H9 (cell line): ENCODE data around the gene PPP1R3C. TPM values are rescaled to one million over a fixed set of nuclear protein-coding genes. Genes with fewer than 3 reads are reported as not detected.

Source experiments
- DNase-seq: peaks from one replicate; pipeline ENCODE4 v3.0.0-alpha.2; 2017
- H2AFZ ChIP-seq: one replicate; pipeline ENCODE4 v1.6.1; 2013; ENCODE audit warnings: mild to moderate bottlenecking, low read length, control low read depth, moderate library complexity
- H2AK5ac ChIP-seq: 2 replicates; pipeline ENCODE4 v1.6.1; 2013; ENCODE audit warnings: low read length, control low read depth, mixed read lengths; ENCODE audit not compliant: insufficient read length
- H2BK120ac ChIP-seq: one replicate; pipeline ENCODE4 v1.6.1; 2013; ENCODE audit warnings: low read depth, mild to moderate bottlenecking, low read length, control low read depth, inconsistent platforms; ENCODE audit not compliant: poor library complexity, severe bottlenecking
- H2BK12ac ChIP-seq: 2 replicates; pipeline ENCODE4 v1.6.1; 2013; ENCODE audit warnings: low read length, control low read depth, mixed read lengths, low read depth; ENCODE audit not compliant: insufficient read length
- H2BK15ac ChIP-seq: 2 replicates; pipeline ENCODE4 v1.6.1; 2013; ENCODE audit warnings: low read depth, low read length, control low read depth
- H2BK20ac ChIP-seq: one replicate; pipeline ENCODE4 v1.6.1; 2013; ENCODE audit warnings: low read depth, mild to moderate bottlenecking, low read length, control low read depth, inconsistent platforms; ENCODE audit not compliant: poor library complexity, severe bottlenecking
- H2BK5ac ChIP-seq: 2 replicates; pipeline ENCODE4 v1.6.1; 2013; ENCODE audit warnings: low read length, control low read depth, mixed read lengths; ENCODE audit not compliant: insufficient read length
- H3K14ac ChIP-seq: 2 replicates; pipeline ENCODE4 v1.6.1; 2013; ENCODE audit warnings: low read length, control low read depth; ENCODE audit not compliant: insufficient read depth
- H3K18ac ChIP-seq: 2 replicates; pipeline ENCODE4 v1.6.1; 2013; ENCODE audit warnings: low read depth, mild to moderate bottlenecking, mixed read lengths, low read length, control low read depth; ENCODE audit not compliant: insufficient read length
- H3K23ac ChIP-seq: 2 replicates; pipeline ENCODE4 v1.6.1; 2013; ENCODE audit warnings: low read length, control low read depth, mixed read lengths, low read depth; ENCODE audit not compliant: insufficient read length
- H3K23me2 ChIP-seq: 2 replicates; pipeline ENCODE4 v1.6.1; 2013; ENCODE audit warnings: low read depth, mild to moderate bottlenecking, mixed read lengths, low read length, control low read depth; ENCODE audit not compliant: insufficient read length, poor library complexity, severe bottlenecking
- H3K27ac ChIP-seq: 2 replicates; pipeline ENCODE4 v1.5.1; 2013; ENCODE audit warnings: low read length, control low read depth, mixed read lengths, low read depth; ENCODE audit not compliant: insufficient read length
- H3K27me3 ChIP-seq: 2 replicates; pipeline ENCODE4 v1.6.1; 2013; ENCODE audit warnings: low read length, control low read depth, inconsistent platforms; ENCODE audit not compliant: insufficient read depth
- H3K4ac ChIP-seq: 2 replicates; pipeline ENCODE4 v1.6.1; 2013; ENCODE audit warnings: low read depth, mild to moderate bottlenecking, control low read depth, inconsistent platforms, low read length, moderate library complexity
- H3K4me1 ChIP-seq: 2 replicates; pipeline ENCODE4 v1.6.1; 2013; ENCODE audit warnings: low read length, control low read depth, inconsistent platforms; ENCODE audit not compliant: insufficient read depth
- H3K4me2 ChIP-seq: 2 replicates; pipeline ENCODE4 v1.6.1; 2013; ENCODE audit warnings: low read length, control low read depth, mixed read lengths; ENCODE audit not compliant: insufficient read length, insufficient read depth
- H3K56ac ChIP-seq: 2 replicates; pipeline ENCODE4 v1.6.1; 2013; ENCODE audit warnings: low read depth, mild to moderate bottlenecking, mixed read lengths, low read length, control low read depth; ENCODE audit not compliant: insufficient read length
- H3K79me1 ChIP-seq: 2 replicates; pipeline ENCODE4 v1.6.1; 2013; ENCODE audit warnings: low read depth, mild to moderate bottlenecking, moderate library complexity, low read length, control low read depth, inconsistent platforms; ENCODE audit not compliant: insufficient read depth, poor library complexity, severe bottlenecking
- H3K79me2 ChIP-seq: 2 replicates; pipeline ENCODE4 v1.6.1; 2013; ENCODE audit warnings: low read length, control low read depth, inconsistent platforms; ENCODE audit not compliant: insufficient read depth
- H3K9ac ChIP-seq: 2 replicates; pipeline ENCODE4 v1.6.1; 2013; ENCODE audit warnings: low read length, control low read depth, mixed read lengths; ENCODE audit not compliant: insufficient read length; ENCODE audit errors: extremely low read depth
- H3K9me3 ChIP-seq: one replicate; pipeline ENCODE4 v1.6.1; 2013; ENCODE audit warnings: low read depth, low read length, inconsistent platforms; ENCODE audit not compliant: control insufficient read depth
- H3T11ph ChIP-seq: one replicate; pipeline ENCODE4 v1.6.1; 2013; ENCODE audit warnings: mild to moderate bottlenecking, low read length, control low read depth, inconsistent platforms
- H4K20me1 ChIP-seq: one replicate; pipeline ENCODE4 v1.6.1; 2013; ENCODE audit not compliant: control insufficient read depth, insufficient read length, insufficient read depth
- H4K5ac ChIP-seq: 2 replicates; pipeline ENCODE4 v1.6.1; 2013; ENCODE audit warnings: low read depth, mild to moderate bottlenecking, mixed read lengths, low read length, control low read depth; ENCODE audit not compliant: insufficient read length
- H4K8ac ChIP-seq: replicated peaks from 2 replicates; pipeline ENCODE4 v1.6.1; 2013; ENCODE audit warnings: low read length, control low read depth, mixed read lengths, low read depth; ENCODE audit not compliant: insufficient read length
- H4K91ac ChIP-seq: 2 replicates; pipeline ENCODE4 v1.6.1; 2013; ENCODE audit warnings: low read depth, mild to moderate bottlenecking, moderate library complexity, mixed read lengths, low read length, control low read depth; ENCODE audit not compliant: insufficient read length
- H3K27ac Mint-ChIP-seq, 3 experiments: 2 replicates in 2 of 3; 3 replicates in 1 of 3; pipeline ENCODE4 v1.8.0; 2020 to 2021; ENCODE audit warnings: mixed read lengths in 3 of 3, mild to moderate bottlenecking in 1 of 3, moderate library complexity in 1 of 3
- H3K27me3 Mint-ChIP-seq: 2 replicates; pipeline ENCODE4 v1.8.0; 2021; ENCODE audit warnings: low read depth, mild to moderate bottlenecking, moderate library complexity, mixed read lengths
- H3K36me3 Mint-ChIP-seq, 3 experiments: 2 replicates in 2 of 3; 3 replicates in 1 of 3; pipeline ENCODE4 v1.8.0; 2020 to 2021; ENCODE audit warnings: low read depth in 3 of 3, mixed read lengths in 3 of 3; ENCODE audit not compliant: insufficient read depth in 1 of 3
- H3K4me1 Mint-ChIP-seq, 2 experiments: 2 replicates each; pipeline ENCODE4 v1.8.0; 2020; ENCODE audit warnings: mixed read lengths in 2 of 2
- H3K4me3 Mint-ChIP-seq, 2 experiments: 2 replicates in 1 of 2; 3 replicates in 1 of 2; pipeline ENCODE4 v1.8.0; 2020 to 2021; ENCODE audit warnings: mild to moderate bottlenecking in 2 of 2, mixed read lengths in 2 of 2, moderate library complexity in 1 of 2
- H3K9me3 Mint-ChIP-seq, 2 experiments: 2 replicates in 1 of 2; 3 replicates in 1 of 2; pipeline ENCODE4 v1.8.0; 2020; ENCODE audit warnings: mild to moderate bottlenecking in 2 of 2, mixed read lengths in 2 of 2, moderate library complexity in 1 of 2
- WGBS: extraction: QIAGEN DNeasy Blood & Tissue Kit; methylation state at CpG from one replicate; pipeline ENCODE4 v1.1.7; 2013; ENCODE audit warnings: missing lambda C conversion rate, low lambda C conversion rate, mixed read lengths; ENCODE audit not compliant: insufficient read length; ENCODE audit errors: extremely low coverage; 5-methylcytosine and 5-hydroxymethylcytosine counted together
- total RNA-seq: library from RNA; stranded (reverse); gene quantifications from 2 replicates; pipeline ENCODE4 v1.2.1, GENCODE V29; 2021
- TF ChIP-seq, protein P1 (sequence below): fragments of 200-600 bp; sonication (generic); conservative IDR thresholded peaks from 3 replicates; pipeline ENCODE4 v1.8.0; 2021; ENCODE audit warnings: antibody characterized with exemption, mild to moderate bottlenecking

Gene PPP1R3C
- total RNA-seq, 1 experiment from 2014 or later: 1.2 TPM

DNA sequence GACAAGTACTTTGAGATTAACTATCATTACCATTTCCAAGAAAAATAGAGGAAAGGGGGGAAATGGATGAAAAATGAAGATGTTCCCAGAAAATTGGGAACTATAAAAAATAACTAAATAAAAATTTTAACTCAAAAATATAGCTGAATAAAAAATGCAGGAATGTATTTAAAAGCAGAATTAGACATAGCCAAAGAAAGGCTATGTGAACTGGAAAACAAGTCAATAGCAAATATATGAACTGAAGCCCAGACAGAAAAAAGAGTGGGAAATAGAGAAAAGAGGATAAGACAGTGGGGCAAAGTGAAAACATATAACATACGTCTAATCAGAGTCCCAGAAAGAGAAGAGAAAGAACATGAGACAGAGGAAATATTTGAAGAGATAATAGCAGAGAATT, 10.3 kb downstream of the PPP1R3C start:
- H4K20me1 ChIP-seq: no peaks in the 10 kb centered on the region
- no peak overlapping the region for H2BK12ac ChIP-seq
- H2BK120ac ChIP-seq: no peak overlapping the region
- H3K4me3 Mint-ChIP-seq: no peak overlapping the region
- no peaks in the 10 kb centered on the region for H3K9me3 ChIP-seq
- no peaks in the 10 kb centered on the region for H3K23me2 ChIP-seq
- H2BK20ac ChIP-seq: no peak overlapping the region
- H4K91ac ChIP-seq: no peak overlapping the region
- no peak overlapping the region for H2BK5ac ChIP-seq
- H3K18ac ChIP-seq: no peak overlapping the region
- H4K5ac ChIP-seq: no peak overlapping the region
- no peak overlapping the region for H3K9ac ChIP-seq
- no peak for DNase-seq
- no peak overlapping the region for H3K4me2 ChIP-seq
- H2AFZ ChIP-seq: no peak overlapping the region
- H3K9me3 Mint-ChIP-seq: peaks cover 8 to 19% of the 10 kb centered on the region in 2 experiments
- H3K4me1 ChIP-seq: no peaks in the 10 kb centered on the region
- H3K27me3 ChIP-seq: no peaks in the 10 kb centered on the region
- H3T11ph ChIP-seq: no peak overlapping the region
- no peaks in the 10 kb centered on the region for H3K79me2 ChIP-seq
- H3K79me1 ChIP-seq: no peaks in the 10 kb centered on the region
- H2BK15ac ChIP-seq: no peak overlapping the region
- no peak overlapping the region for H3K23ac ChIP-seq
- no peaks in the 10 kb centered on the region for H3K4me1 Mint-ChIP-seq
- peaks cover 2 to 19% (median 5%) of the 10 kb centered on the region in 3 experiments for H3K36me3 Mint-ChIP-seq
- TF ChIP-seq, protein P1, sequence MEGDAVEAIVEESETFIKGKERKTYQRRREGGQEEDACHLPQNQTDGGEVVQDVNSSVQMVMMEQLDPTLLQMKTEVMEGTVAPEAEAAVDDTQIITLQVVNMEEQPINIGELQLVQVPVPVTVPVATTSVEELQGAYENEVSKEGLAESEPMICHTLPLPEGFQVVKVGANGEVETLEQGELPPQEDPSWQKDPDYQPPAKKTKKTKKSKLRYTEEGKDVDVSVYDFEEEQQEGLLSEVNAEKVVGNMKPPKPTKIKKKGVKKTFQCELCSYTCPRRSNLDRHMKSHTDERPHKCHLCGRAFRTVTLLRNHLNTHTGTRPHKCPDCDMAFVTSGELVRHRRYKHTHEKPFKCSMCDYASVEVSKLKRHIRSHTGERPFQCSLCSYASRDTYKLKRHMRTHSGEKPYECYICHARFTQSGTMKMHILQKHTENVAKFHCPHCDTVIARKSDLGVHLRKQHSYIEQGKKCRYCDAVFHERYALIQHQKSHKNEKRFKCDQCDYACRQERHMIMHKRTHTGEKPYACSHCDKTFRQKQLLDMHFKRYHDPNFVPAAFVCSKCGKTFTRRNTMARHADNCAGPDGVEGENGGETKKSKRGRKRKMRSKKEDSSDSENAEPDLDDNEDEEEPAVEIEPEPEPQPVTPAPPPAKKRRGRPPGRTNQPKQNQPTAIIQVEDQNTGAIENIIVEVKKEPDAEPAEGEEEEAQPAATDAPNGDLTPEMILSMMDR: no peak
- H3K27me3 Mint-ChIP-seq: no peaks in the 10 kb centered on the region; the same call in 1 of the 2 replicates
- no peak overlapping the region for H3K27ac ChIP-seq
- H3K27ac Mint-ChIP-seq: no peak overlapping the region
- WGBS: no CpG with 5 or more reads among the region's 1 CpG
- H3K56ac ChIP-seq: no peak overlapping the region
- no peak overlapping the region for H3K4ac ChIP-seq
- no peak overlapping the region for H2AK5ac ChIP-seq
- no peak overlapping the region for H4K8ac ChIP-seq
- no peak overlapping the region for H3K14ac ChIP-seq
